PC-9 (cell line): ENCODE measurements around the gene MROH9. TPM values are rescaled to one million over a fixed set of nuclear protein-coding genes. Genes with fewer than 3 reads are reported as not detected.

Source experiments
- BruUV-seq: library from RNA; stranded (reverse); fragments of 400-500 nt; replicated peaks from 2 replicates; lab custom pipeline; 2021; lab: Mats Ljungman, UMichigan
- CTCF ChIA-PET: fragments of 300-600 bp; sonication (Branson Sonifier 250); formaldehyde crosslinking; loops from one replicate; lab custom pipeline; 2022; ENCODE audit warnings: antibody characterized with exemption; lab: Charles Lee
- POLR2A ChIA-PET: fragments of 300-600 bp; sonication (Branson Sonifier 250); formaldehyde crosslinking; loops from one replicate; lab custom pipeline; 2022; ENCODE audit warnings: antibody characterized with exemption; ENCODE audit not compliant: unreplicated experiment; lab: Charles Lee
- DNase-seq, 2 experiments: peaks; one replicate each; pipeline versions ENCODE4 v3.0.0 to v3.0.0-alpha.2; 2015 to 2022; ENCODE audit warnings: mixed read lengths in 1 of 2
- H2AFZ ChIP-seq: fragments of 200-600 bp; sonication (generic); 2 replicates; pipeline ENCODE4 v1.8.1; 2017; ENCODE audit warnings: antibody characterized with exemption
- H3F3A ChIP-seq: fragments of 200-600 bp; sonication (generic); 2 replicates; pipeline ENCODE4 v1.8.1; 2017; ENCODE audit warnings: antibody characterized with exemption, mild to moderate bottlenecking, low read depth; ENCODE audit not compliant: insufficient read depth
- H3K27ac ChIP-seq: fragments of 200-600 bp; sonication (generic); 2 replicates; pipeline ENCODE4 v1.6.1; 2016; ENCODE audit warnings: mixed run types
- H3K27me3 ChIP-seq: fragments of 200-600 bp; sonication (generic); 2 replicates; pipeline ENCODE4 v1.6.1; 2016; ENCODE audit warnings: low read depth, mixed run types; ENCODE audit not compliant: insufficient read depth
- H3K36me3 ChIP-seq: fragments of 200-600 bp; sonication (generic); 2 replicates; pipeline ENCODE4 v1.6.1; 2016; ENCODE audit warnings: low read depth, mixed run types
- H3K4me1 ChIP-seq: fragments of 200-600 bp; sonication (generic); replicated peaks from 2 replicates; pipeline ENCODE4 v1.6.1; 2016; ENCODE audit warnings: mixed run types; ENCODE audit not compliant: insufficient read depth
- H3K4me2 ChIP-seq: fragments of 200-600 bp; sonication (generic); 2 replicates; pipeline ENCODE4 v1.6.1; 2017; ENCODE audit warnings: mixed run types
- H3K4me3 ChIP-seq: fragments of 200-600 bp; sonication (generic); 2 replicates; pipeline ENCODE4 v1.6.1; 2016; ENCODE audit warnings: mixed run types
- H3K79me2 ChIP-seq: fragments of 200-600 bp; sonication (generic); 2 replicates; pipeline ENCODE4 v1.6.1; 2017; ENCODE audit warnings: low read depth, mixed run types
- H3K9me2 ChIP-seq: fragments of 200-600 bp; sonication (generic); 2 replicates; pipeline ENCODE4 v1.8.1; 2017; ENCODE audit warnings: mild to moderate bottlenecking; ENCODE audit not compliant: insufficient read depth
- H3K9me3 ChIP-seq: fragments of 200-600 bp; sonication (generic); 2 replicates; pipeline ENCODE4 v1.8.1; 2016; ENCODE audit warnings: low read depth; ENCODE audit not compliant: insufficient read depth
- H4K20me1 ChIP-seq: fragments of 200-600 bp; sonication (generic); 2 replicates; pipeline ENCODE4 v1.8.1; 2017; ENCODE audit not compliant: insufficient read depth
- EZH2 ChIP-seq: fragments of 200-600 bp; sonication (generic); IDR thresholded peaks from 2 replicates; pipeline ENCODE4 v1.8.0; 2017; ENCODE audit warnings: antibody characterized with exemption, low read depth
- intact Hi-C: fragments of 100-400 bp; cut with micrococcal nuclease; formaldehyde crosslinking; loops from one replicate; pipeline ENCODE4 v1.10.0; 2022; ENCODE audit not compliant: unreplicated experiment
- total RNA-seq: library from RNA; stranded (reverse); gene quantifications from 2 replicates; pipeline ENCODE4 v1.2.3, GENCODE V29; 2021
- TF ChIP-seq, protein P1 (sequence below): fragments of 200-600 bp; sonication (generic); conservative IDR thresholded peaks from 2 replicates; pipeline ENCODE4 v1.6.1; 2017; ENCODE audit warnings: mixed run types, antibody characterized with exemption, mild to moderate bottlenecking, moderate library complexity

The MROH9 gene
- total RNA-seq, 1 experiment from 2014 or later, result not detected

DNA sequence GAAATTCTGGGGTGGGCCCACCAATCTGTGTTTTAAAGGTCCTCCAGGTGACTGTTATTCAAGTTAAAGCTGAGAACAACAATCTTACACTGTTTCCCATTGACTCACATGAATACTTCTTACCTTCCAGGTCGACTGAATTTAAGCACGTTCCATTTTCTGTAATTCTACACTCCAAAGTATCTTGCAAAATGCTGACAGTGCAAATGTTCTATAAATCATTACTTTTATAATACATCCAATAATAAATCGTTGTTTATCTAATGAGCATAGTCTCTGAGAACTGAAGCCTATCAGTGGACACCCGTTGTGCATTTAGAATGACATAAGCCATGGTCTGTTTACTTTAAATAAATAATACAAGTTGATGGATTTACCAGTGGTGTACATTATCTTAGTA is 79.5 kb downstream of the MROH9 start:
- CTCF ChIA-PET, result no interaction called here
- DNase-seq, result no peak
- 0 out of 2 replicates have a peak, but pooled peaks cover 6% of the 10 kb centered on the region for H3K27me3 ChIP-seq
- no peaks in the 10 kb centered on the region for H3K36me3 ChIP-seq
- no peaks in the 10 kb centered on the region for H3F3A ChIP-seq
- H3K79me2 ChIP-seq, result no peaks in the 10 kb centered on the region
- H3K9me2 ChIP-seq, result no peaks in the 10 kb centered on the region
- no peaks in the 10 kb centered on the region; the same call in 1 of the 2 replicates for H3K9me3 ChIP-seq
- H3K4me2 ChIP-seq, result no peak overlapping the region
- intact Hi-C loops, result no loop called here
- H3K4me3 ChIP-seq, result no peak overlapping the region
- BruUV-seq, result no TSS peak
- H3K4me1 ChIP-seq, result no peaks in the 10 kb centered on the region
- no peak overlapping the region for H2AFZ ChIP-seq
- POLR2A ChIA-PET, result no interaction called here
- H3K27ac ChIP-seq, result no peak overlapping the region
- TF ChIP-seq EZH2, result no peak
- TF ChIP-seq, protein P1, sequence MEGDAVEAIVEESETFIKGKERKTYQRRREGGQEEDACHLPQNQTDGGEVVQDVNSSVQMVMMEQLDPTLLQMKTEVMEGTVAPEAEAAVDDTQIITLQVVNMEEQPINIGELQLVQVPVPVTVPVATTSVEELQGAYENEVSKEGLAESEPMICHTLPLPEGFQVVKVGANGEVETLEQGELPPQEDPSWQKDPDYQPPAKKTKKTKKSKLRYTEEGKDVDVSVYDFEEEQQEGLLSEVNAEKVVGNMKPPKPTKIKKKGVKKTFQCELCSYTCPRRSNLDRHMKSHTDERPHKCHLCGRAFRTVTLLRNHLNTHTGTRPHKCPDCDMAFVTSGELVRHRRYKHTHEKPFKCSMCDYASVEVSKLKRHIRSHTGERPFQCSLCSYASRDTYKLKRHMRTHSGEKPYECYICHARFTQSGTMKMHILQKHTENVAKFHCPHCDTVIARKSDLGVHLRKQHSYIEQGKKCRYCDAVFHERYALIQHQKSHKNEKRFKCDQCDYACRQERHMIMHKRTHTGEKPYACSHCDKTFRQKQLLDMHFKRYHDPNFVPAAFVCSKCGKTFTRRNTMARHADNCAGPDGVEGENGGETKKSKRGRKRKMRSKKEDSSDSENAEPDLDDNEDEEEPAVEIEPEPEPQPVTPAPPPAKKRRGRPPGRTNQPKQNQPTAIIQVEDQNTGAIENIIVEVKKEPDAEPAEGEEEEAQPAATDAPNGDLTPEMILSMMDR, result no peak
- H4K20me1 ChIP-seq, result no peaks in the 10 kb centered on the region

DNA sequence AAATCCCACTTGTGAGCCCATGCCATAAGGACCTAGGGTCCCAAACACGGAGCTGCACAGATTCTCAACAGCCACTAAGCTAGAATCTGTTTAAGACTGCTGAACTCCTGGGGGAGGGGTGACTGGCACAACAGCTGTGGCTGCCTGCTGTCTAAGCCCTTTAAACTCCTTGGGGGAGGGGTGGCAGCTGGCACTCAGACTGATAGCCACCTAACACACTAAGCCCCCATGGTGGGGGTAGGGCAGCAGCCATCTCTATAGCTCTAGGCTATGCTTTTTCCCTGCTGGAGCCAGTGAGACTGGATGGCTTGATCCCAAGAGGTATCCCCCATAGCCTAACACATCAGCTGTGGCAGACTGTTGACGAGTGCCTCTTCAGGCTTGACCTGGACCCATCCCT is 82.1 kb downstream of the MROH9 start:
- Histone ChIP-seq H3K9me3 (no peaks in the 10 kb centered on the region; the same call in 1 of the 2 replicates), H3K4me2 (no peak overlapping the region), H3K4me3 (no peak overlapping the region), H3K4me1 (no peaks in the 10 kb centered on the region), H3K79me2 (no peaks in the 10 kb centered on the region), H3K36me3 (no peaks in the 10 kb centered on the region), H3F3A (no peaks in the 10 kb centered on the region), H3K9me2 (no peaks in the 10 kb centered on the region), H3K27ac (no peak overlapping the region), H3K27me3 (0 out of 2 replicates have a peak, but pooled peaks cover 6% of the 10 kb centered on the region), H4K20me1 (no peaks in the 10 kb centered on the region), H2AFZ (no peak overlapping the region)
- no peak for DNase-seq
- ChIA-PET POLR2A (no interaction called here), CTCF (no interaction called here)
- TF ChIP-seq, protein P1, result no peak
- no peak for TF ChIP-seq EZH2
- no TSS peak for BruUV-seq
- intact Hi-C loops, result no loop called here

DNA sequence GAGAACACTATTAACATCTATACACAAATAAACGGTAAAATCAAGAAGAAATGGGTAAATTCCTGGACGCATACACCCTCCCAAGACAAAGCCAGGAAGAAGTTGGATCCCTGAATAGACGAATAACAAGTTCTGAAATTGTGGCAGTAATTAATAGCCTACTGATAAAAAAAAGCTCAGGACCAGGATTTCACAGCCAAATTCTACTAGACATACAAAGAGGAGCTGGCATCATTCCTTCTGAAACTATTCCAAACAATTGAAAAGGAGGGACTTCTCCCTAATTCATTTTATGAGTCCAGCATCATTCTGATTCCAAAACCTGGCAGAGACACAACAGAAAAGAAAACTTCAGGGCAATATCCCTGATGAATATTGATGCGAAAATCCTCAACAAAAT is 84.6 kb downstream of the MROH9 start:
- H3K9me2 ChIP-seq, result no peaks in the 10 kb centered on the region
- POLR2A ChIA-PET, result no interaction called here
- no peaks in the 10 kb centered on the region for H3K4me1 ChIP-seq
- H4K20me1 ChIP-seq, result no peaks in the 10 kb centered on the region
- no peaks in the 10 kb centered on the region for H3F3A ChIP-seq
- BruUV-seq, result no TSS peak
- DNase-seq, result no peak
- no peaks in the 10 kb centered on the region for H3K9me3 ChIP-seq
- H3K4me3 ChIP-seq, result no peak overlapping the region
- TF ChIP-seq, protein P1, result no peak
- no peak for TF ChIP-seq EZH2
- H3K36me3 ChIP-seq, result no peaks in the 10 kb centered on the region
- intact Hi-C loops, result no loop called here
- H3K4me2 ChIP-seq, result no peak overlapping the region
- H3K27ac ChIP-seq, result no peak overlapping the region
- H2AFZ ChIP-seq, result no peak overlapping the region
- CTCF ChIA-PET, result no interaction called here
- H3K27me3 ChIP-seq, result 0 out of 2 replicates have a peak, but pooled peaks cover 6% of the 10 kb centered on the region
- H3K79me2 ChIP-seq, result no peaks in the 10 kb centered on the region
